Subcutaneous adipose tissue (tissue), 4 donors: ENCODE results near the gene AKAP11. TPM values are rescaled to one million over a fixed set of nuclear protein-coding genes. Genes with fewer than 3 reads are reported as not detected.

ENCODE experiments used
- total RNA-seq, 4 donors: library from RNA; depleted of rRNA; stranded (reverse); fragments of >200 nt; gene quantifications; one replicate each; pipeline ENCODE4 v1.1.0, GENCODE V29; 2016
- TF ChIP-seq, protein P1 (sequence below): fragments of 450-650 bp; IDR thresholded peaks from one replicate; pipeline ENCODE4 v1.5.1; 2016; ENCODE audit warnings: low read depth, mild to moderate bottlenecking, control low read depth, antibody characterized with exemption, moderate library complexity

Gene AKAP11
- total RNA-seq, 4 donors from 2014 or later: 34.1 to 50.9 (median 39.2) TPM

DNA sequence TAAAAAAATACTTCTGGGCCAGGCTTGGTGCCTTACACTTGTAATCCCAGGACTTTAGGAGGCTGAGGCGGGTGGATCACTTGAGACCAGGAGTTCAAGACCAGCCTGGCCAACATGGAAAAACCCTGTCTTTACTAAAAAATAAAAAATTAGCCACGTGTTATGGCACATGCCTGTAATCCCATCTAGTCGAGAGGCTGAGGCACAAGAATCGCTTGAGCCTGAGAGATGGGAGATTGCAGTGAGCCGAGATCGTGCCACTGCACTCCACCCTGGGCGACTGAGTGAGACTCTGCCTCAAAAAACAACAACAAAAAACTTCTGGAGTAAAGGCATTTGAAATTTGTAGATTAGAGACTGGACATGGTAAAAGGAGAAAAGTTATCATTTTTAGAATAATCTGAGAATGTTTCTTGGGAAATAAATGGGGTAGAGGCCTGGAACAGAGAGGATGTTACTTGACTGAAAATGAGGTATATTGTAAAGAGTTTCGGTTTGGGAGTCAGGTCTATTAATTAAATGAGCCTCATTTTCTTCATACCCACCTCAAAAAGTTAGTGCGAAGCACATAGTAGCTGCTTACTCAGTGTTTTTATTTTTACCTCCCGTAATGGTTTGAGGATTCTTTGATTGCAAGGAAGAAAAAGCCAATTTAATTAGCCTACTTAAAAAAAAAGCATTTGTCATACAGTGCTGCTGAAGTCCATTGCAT lies 2.6 kb downstream of the AKAP11 start:
- TF ChIP-seq, protein P1, sequence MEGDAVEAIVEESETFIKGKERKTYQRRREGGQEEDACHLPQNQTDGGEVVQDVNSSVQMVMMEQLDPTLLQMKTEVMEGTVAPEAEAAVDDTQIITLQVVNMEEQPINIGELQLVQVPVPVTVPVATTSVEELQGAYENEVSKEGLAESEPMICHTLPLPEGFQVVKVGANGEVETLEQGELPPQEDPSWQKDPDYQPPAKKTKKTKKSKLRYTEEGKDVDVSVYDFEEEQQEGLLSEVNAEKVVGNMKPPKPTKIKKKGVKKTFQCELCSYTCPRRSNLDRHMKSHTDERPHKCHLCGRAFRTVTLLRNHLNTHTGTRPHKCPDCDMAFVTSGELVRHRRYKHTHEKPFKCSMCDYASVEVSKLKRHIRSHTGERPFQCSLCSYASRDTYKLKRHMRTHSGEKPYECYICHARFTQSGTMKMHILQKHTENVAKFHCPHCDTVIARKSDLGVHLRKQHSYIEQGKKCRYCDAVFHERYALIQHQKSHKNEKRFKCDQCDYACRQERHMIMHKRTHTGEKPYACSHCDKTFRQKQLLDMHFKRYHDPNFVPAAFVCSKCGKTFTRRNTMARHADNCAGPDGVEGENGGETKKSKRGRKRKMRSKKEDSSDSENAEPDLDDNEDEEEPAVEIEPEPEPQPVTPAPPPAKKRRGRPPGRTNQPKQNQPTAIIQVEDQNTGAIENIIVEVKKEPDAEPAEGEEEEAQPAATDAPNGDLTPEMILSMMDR: no peak

DNA sequence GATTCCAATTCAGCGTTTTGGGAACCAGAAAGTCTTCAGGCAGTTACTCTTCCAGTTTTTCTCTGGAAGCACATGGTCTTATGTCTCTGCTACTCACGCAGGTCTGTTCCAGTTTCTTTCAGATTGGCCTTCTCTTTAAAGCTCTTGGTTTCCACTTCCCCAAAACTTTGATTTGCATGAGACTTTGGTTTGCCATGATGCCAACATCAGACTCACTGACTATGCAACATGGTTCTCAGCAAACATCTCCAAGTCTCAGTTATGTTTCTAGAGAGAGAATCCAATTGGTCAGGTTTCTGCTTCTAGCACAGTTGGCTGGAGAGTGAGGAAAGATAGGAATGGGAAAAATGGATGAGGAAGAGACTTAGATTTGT lies 3.1 kb downstream of the AKAP11 start:
- TF ChIP-seq, protein P1: no peak

DNA sequence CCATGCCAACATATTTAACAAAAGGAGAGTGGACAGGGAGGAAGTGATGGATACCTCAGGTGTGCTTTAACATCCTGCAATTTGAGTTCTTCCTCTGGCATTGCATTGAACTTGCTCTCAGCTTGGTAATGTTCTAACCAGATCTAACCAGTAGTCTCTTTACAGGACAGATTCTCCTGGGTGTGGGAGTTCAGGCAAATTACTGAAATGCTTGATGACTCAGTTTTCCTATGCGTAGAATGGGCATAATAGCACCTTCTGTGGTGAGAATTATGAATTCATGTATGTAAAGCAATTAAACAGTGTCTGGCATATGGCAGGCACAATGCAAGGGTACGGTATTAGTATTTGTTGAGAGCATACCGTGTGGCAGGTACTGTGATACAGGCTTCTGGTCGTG lies 3.6 kb downstream of the AKAP11 start:
- TF ChIP-seq, protein P1: no peak

DNA sequence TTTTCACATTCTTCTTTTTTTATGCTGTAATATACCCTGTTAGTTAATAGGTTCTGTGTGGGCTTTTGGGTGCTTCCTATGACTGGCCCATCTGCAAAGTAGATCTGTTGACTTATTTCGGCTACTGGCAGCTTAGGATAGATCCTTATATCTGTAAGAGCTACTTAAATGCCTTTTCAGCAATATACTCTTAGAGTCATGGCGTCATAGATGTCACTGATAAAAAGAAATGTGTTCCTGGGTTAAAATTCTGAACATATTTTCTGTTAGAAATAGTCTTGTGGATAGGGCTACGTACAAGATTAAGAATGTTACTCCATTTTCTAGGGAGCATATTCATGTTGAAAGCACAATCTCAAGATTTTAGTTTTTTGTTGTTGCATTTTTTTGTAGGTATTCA lies 4.7 kb downstream of the AKAP11 start:
- TF ChIP-seq, protein P1: no peak

DNA sequence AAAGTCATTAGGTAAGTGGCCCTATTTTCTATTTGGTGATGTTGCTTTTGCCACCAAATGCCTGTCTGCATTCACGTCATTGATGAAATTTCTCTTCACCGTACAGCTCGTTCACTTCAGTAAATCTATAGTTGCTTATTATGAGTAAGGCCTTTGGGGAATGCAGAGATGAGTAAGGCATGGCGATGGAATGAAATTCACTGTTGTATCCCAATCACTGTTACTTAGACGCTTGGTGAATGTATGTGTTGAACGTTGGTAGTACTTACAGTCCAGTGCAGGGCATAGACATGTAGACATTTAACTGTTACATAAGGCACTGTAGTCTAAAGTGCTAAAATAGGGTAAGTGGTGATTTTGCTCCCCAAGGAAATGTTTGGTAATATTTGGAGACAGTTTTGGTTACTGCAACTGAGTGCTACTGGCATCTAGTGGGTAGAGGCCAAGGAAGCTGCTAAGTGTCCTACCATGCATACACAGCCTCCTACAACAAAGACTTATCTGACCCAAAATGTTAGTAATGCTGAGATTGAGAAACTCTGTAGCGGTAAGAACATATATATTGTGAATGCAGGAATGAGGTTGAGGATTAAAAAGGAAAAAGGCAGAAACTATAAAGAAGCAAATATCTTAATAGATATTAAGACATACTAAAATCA lies 5.8 kb downstream of the AKAP11 start:
- TF ChIP-seq, protein P1: no peak

DNA sequence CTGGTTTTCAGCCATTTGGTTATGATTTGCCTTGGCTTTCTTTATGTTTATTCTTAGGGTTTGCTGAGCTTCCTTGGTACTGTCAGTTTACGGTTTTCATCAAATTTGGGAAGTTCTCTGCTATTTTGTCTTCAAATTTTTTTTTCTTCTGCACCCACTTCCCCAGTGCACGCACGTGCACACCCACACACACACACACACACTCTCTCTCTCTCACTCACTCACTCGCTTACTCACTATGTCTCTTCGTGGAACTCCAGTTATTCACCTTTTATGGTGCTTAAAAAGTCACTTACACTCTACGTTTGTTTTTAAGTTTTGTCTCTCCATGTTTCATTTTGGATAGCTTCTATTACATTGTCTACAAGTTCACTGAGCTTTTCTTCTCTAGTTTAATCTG lies 7.1 kb downstream of the AKAP11 start:
- TF ChIP-seq, protein P1: no peak

DNA sequence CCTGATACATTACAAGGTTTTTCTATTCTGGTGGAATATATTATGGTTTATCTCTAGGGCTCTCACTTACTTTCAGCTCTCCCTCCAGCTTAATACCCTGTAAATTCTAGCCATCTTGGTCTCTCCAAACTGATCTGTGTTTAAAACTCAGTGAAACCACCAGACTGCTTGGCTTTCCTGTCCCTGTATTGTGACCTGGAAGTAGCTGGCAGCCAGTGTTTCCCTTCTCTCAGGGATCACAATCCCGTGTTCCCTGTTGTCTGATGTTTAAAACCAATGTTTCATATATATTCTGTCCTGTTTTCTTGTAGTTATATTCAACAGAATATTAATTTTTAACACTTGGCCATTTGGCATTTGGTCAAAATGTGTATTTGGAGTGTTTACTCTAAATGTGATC lies 8.0 kb downstream of the AKAP11 start:
- TF ChIP-seq, protein P1: no peak
